ENCODE data around the gene CPAMD8. TPM values are rescaled to one million over a fixed set of nuclear protein-coding genes. Genes with fewer than 3 reads are reported as not detected.

CPAMD8 gene
- total and polyA plus RNA-seq, 4 donors, result 1.9 to 11.9 (median 4.0) TPM

DNA sequence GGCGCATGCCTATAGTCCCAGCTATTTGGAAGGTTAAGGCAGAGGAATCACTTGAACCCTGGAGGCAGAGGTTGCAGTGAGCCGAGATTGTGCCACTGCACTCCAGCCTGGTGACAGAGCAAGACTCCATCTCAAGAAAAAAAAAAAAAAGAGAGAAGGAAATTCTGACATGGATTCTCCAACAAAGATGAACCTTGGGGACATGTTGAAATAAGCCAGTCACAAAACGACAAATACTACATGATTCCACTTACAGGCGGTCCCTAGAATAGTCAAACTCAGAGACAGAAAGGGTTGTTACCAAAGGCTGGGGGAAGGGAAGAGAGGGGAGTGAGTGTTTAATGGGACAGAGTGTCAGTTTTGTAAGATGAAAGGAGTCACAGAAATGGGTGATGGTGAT lies 71.4 kb downstream of the CPAMD8 start:
- no peak for ATAC-seq (ENCODE audit: low FRiP score)
- Histone ChIP-seq H3K36me3 (ENCODE audit: control insufficient read depth in 1 of 2, insufficient read depth in 2 of 2, low read length in 1 of 2) (no peaks in the 10 kb centered on the region), H3K4me3 (ENCODE audit: low read length in 2 of 2) (no peak overlapping the region), H3K27ac (ENCODE audit: low read depth in 1 of 2, low read length in 2 of 2) (no peak overlapping the region), H3K27me3 (ENCODE audit: control insufficient read depth in 1 of 2, insufficient read depth in 2 of 2, low read length in 1 of 2) (no peaks in the 10 kb centered on the region), H3K9me3 (ENCODE audit: control insufficient read depth, low read length) (no peaks in the 10 kb centered on the region), H3K4me1 (ENCODE audit: control insufficient read depth in 1 of 2, insufficient read depth in 2 of 2, low read length in 2 of 2) (no peaks in the 10 kb centered on the region)
- WGBS, 2 donors, result 78% methylated on average over 4 of the region's 4 CpGs
- DNase-seq, result no peak
- intact Hi-C loops (cut with DNase I), result no loop called here

DNA sequence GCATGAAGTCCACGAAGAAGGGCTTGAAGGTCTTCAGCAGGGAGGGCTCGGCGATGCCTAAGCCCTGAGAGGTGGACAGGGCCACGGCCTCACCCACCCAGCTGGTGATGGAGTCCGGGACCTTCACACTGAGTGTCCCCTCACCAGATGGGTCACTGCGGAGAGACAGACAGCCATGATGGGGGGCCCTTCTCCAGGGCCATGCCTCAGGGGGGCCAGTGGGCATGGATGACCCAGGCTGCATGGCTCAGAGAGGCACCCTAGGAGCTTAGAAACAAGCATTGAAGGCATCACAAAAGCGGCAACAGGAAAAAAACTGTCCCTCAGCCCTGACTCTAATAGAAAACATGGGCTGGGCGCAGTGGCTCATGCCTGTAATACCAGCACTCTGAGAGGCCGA lies 74.6 kb downstream of the CPAMD8 start:
- Histone ChIP-seq H3K9me3 (ENCODE audit: control insufficient read depth, low read length) (no peaks in the 10 kb centered on the region), H3K4me1 (ENCODE audit: control insufficient read depth in 1 of 2, insufficient read depth in 2 of 2, low read length in 2 of 2) (no peaks in the 10 kb centered on the region), H3K27me3 (ENCODE audit: control insufficient read depth in 1 of 2, insufficient read depth in 2 of 2, low read length in 1 of 2) (no peaks in the 10 kb centered on the region), H3K27ac (ENCODE audit: low read depth in 1 of 2, low read length in 2 of 2) (no peak overlapping the region), H3K4me3 (ENCODE audit: low read length in 2 of 2) (no peak overlapping the region), H3K36me3 (ENCODE audit: control insufficient read depth in 1 of 2, insufficient read depth in 2 of 2, low read length in 1 of 2) (no peaks in the 10 kb centered on the region)
- ATAC-seq (ENCODE audit: low FRiP score) (no peak), DNase-seq (no peak)
- 90 to 94% methylated on average over 9 of the region's 9 CpGs for WGBS, 2 donors
- intact Hi-C loops (cut with DNase I), result no loop called here

DNA sequence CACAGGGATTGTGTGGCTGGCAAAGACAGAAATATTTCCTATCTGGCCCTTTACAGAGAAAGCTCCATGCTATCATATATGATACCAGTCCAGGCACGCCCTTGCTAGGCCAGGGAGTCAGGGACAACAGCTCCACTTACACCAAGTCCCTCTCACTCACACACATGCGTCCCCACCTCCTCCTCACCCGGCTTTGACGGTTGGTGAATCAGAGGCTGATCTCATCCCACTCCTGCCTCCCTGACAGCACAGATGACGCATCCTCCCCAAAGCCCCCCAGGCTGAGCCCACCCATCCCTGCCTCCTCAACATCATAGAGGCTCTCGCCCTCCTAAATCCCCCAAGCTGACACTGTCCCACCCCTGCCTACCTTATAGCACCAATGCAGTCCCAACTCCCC lies 75.1 kb downstream of the CPAMD8 start:
- H3K4me3 ChIP-seq (ENCODE audit: low read length in 2 of 2), result no peak overlapping the region
- no peaks in the 10 kb centered on the region for H3K4me1 ChIP-seq (ENCODE audit: control insufficient read depth in 1 of 2, insufficient read depth in 2 of 2, low read length in 2 of 2)
- no peaks in the 10 kb centered on the region for H3K27me3 ChIP-seq (ENCODE audit: control insufficient read depth in 1 of 2, insufficient read depth in 2 of 2, low read length in 1 of 2)
- WGBS, 2 donors, result 84 to 86% methylated on average over 6 of the region's 6 CpGs
- no peaks in the 10 kb centered on the region for H3K36me3 ChIP-seq (ENCODE audit: control insufficient read depth in 1 of 2, insufficient read depth in 2 of 2, low read length in 1 of 2)
- no peaks in the 10 kb centered on the region for H3K9me3 ChIP-seq (ENCODE audit: control insufficient read depth, low read length)
- DNase-seq, result no peak
- intact Hi-C loops (cut with DNase I), result no loop called here
- ATAC-seq (ENCODE audit: low FRiP score), result no peak
- H3K27ac ChIP-seq (ENCODE audit: low read depth in 1 of 2, low read length in 2 of 2), result no peak overlapping the region

DNA sequence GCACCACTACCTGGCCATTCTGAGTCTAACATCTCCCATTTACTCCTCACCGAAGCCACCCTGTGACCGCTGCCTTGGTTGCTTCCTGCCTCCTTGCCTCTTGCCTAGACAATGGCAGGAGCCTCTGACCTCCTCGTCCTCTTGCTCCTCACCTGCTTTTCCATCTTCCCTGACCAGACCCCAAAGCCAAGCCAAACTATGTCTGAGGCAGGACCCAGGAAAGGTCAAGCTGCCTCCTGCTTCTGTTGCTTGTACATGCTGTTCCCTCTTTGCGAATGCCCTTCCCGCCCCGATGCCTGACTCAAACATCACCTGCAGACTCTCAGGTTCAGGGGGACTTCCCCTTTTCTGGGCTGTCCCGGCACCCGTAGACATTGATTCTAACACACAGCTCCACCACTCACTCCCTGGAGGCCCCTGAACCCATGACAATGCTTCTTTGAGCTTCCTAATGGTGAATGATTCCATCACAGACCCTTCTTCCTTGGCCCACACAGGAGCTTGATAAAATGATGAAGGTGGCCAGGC lies 77.0 kb downstream of the CPAMD8 start:
- WGBS, 2 donors, result 91 to 92% methylated on average over 8 of the region's 8 CpGs
- Histone ChIP-seq H3K9me3 (ENCODE audit: control insufficient read depth, low read length) (no peaks in the 10 kb centered on the region), H3K27ac (ENCODE audit: low read depth in 1 of 2, low read length in 2 of 2) (no peak overlapping the region), H3K36me3 (ENCODE audit: control insufficient read depth in 1 of 2, insufficient read depth in 2 of 2, low read length in 1 of 2) (no peaks in the 10 kb centered on the region), H3K4me1 (ENCODE audit: control insufficient read depth in 1 of 2, insufficient read depth in 2 of 2, low read length in 2 of 2) (no peaks in the 10 kb centered on the region), H3K4me3 (ENCODE audit: low read length in 2 of 2) (no peak overlapping the region), H3K27me3 (ENCODE audit: control insufficient read depth in 1 of 2, insufficient read depth in 2 of 2, low read length in 1 of 2) (no peaks in the 10 kb centered on the region)
- ATAC-seq (ENCODE audit: low FRiP score) (no peak), DNase-seq (no peak)
- intact Hi-C loops (cut with DNase I), result no loop called here

DNA sequence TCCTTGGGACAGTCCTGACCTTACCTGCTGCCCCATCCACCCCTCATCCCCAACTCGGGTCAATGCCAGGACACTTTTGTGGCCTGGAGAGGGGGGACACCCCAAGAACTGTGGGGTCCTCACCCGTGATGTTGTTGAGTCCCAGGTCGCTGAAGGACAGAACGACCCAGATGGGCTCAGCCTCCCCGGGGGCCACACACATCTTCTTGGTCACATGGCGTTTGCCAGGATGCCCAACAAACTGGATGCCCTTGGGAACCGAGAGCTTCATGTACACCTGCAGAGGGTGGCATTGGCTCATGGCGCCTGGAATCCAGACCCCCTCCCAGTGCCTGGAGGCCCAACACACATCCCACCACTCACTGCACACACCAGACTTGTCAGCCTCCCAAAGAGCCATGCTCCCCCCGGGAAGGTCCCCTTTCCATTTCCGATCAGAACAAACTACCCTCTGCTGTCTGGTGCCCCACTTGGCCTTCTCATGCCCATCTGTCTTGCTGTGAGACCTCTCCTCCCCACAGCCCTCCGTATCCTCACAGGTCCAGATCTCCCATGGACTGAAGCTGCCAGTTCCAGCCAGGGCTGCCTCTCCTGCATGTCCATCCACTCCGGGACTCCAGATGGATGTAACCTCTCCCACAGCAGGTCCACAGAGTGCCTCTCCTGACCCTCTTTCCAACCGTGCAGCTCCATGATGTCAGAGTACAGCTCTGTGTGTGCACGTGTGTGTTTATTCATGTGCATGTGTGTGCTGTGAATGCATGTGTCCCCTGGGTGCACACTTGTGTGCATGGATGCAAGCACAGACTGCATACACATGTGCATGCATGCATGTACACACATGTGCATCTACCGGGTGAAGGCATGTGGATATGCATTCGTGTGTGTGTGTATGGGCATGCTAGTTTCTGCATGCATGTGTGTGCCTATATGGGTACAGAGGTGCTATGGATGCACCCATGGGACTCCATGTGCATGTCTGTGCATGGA lies 79.4 kb downstream of the CPAMD8 start:
- Histone ChIP-seq H3K36me3 (ENCODE audit: control insufficient read depth in 1 of 2, insufficient read depth in 2 of 2, low read length in 1 of 2) (no peaks in the 10 kb centered on the region), H3K4me1 (ENCODE audit: control insufficient read depth in 1 of 2, insufficient read depth in 2 of 2, low read length in 2 of 2) (no peaks in the 10 kb centered on the region), H3K27me3 (ENCODE audit: control insufficient read depth in 1 of 2, insufficient read depth in 2 of 2, low read length in 1 of 2) (no peaks in the 10 kb centered on the region), H3K27ac (ENCODE audit: low read depth in 1 of 2, low read length in 2 of 2) (no peak overlapping the region), H3K4me3 (ENCODE audit: low read length in 2 of 2) (no peak overlapping the region), H3K9me3 (ENCODE audit: control insufficient read depth, low read length) (no peaks in the 10 kb centered on the region)
- 87 to 89% methylated on average over 16 of the region's 16 CpGs for WGBS, 2 donors
- no peak for ATAC-seq (ENCODE audit: low FRiP score)
- no peak for DNase-seq
- intact Hi-C loops (cut with DNase I), result no loop called here

DNA sequence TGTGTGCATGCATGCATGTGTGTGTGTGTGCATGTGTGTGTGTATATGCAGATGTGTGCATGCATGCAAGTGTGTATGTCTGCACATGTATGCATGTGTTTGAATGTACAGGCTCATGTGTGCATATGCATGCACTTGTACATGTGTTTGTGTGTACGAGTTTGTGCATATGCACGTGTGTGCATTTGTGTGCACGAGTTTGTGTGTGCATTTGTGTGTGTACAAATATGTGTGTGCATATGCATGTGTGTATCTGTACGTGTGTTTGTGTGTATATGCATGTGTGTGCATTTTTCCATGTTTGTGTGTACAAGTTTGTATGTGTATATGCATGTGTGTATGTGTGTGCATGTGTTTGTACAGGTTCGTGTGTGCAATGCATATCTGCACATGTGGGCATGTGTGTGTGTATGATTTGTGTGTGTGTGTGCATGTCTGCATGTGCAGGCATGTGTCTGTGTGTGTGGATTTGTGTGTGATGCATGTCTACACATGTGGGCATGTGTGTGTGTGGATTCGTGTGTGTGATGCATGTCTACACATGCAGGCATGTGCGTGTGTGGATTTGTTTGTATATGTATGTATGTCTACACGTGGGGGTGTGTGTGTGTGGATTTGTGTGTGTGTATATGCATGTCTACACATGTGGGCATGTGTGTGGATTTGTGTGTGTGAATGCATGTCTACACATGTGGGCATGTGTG lies 80.7 kb downstream of the CPAMD8 start:
- Histone ChIP-seq H3K36me3 (ENCODE audit: control insufficient read depth in 1 of 2, insufficient read depth in 2 of 2, low read length in 1 of 2) (no peaks in the 10 kb centered on the region), H3K27me3 (ENCODE audit: control insufficient read depth in 1 of 2, insufficient read depth in 2 of 2, low read length in 1 of 2) (no peaks in the 10 kb centered on the region), H3K27ac (ENCODE audit: low read depth in 1 of 2, low read length in 2 of 2) (no peak overlapping the region), H3K9me3 (ENCODE audit: control insufficient read depth, low read length) (no peaks in the 10 kb centered on the region), H3K4me3 (ENCODE audit: low read length in 2 of 2) (no peak overlapping the region), H3K4me1 (ENCODE audit: control insufficient read depth in 1 of 2, insufficient read depth in 2 of 2, low read length in 2 of 2) (no peaks in the 10 kb centered on the region)
- ATAC-seq (ENCODE audit: low FRiP score) (no peak), DNase-seq (no peak)
- intact Hi-C loops (cut with DNase I), result no loop called here
- 77 to 90% methylated on average over 8 of the region's 8 CpGs for WGBS, 2 donors

DNA sequence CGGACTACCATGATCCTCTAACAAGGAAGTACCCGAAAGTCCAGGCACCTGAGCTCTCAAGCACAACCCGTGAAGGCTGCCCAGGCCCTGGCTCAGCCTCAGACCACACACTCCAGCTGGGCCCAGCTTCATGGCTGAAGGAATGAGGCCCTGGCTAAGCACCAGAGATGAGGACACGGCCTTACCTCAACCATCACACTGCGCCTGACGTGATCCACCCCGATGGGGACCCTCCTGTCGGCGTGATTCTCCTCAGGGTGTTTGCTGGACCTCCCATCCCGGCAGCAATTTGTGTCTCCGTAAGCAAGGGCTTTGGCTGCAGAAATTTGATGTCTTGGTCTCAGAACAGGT lies 81.3 kb downstream of the CPAMD8 start:
- Histone ChIP-seq H3K4me3 (ENCODE audit: low read length in 2 of 2) (no peak overlapping the region), H3K9me3 (ENCODE audit: control insufficient read depth, low read length) (no peaks in the 10 kb centered on the region), H3K36me3 (ENCODE audit: control insufficient read depth in 1 of 2, insufficient read depth in 2 of 2, low read length in 1 of 2) (no peaks in the 10 kb centered on the region), H3K27ac (ENCODE audit: low read depth in 1 of 2, low read length in 2 of 2) (no peak overlapping the region), H3K27me3 (ENCODE audit: control insufficient read depth in 1 of 2, insufficient read depth in 2 of 2, low read length in 1 of 2) (no peaks in the 10 kb centered on the region), H3K4me1 (ENCODE audit: control insufficient read depth in 1 of 2, insufficient read depth in 2 of 2, low read length in 2 of 2) (no peaks in the 10 kb centered on the region)
- ATAC-seq (ENCODE audit: low FRiP score) (no peak), DNase-seq (no peak)
- WGBS, 2 donors, result 88% methylated on average over 11 of the region's 11 CpGs
- intact Hi-C loops (cut with DNase I), result no loop called here

DNA sequence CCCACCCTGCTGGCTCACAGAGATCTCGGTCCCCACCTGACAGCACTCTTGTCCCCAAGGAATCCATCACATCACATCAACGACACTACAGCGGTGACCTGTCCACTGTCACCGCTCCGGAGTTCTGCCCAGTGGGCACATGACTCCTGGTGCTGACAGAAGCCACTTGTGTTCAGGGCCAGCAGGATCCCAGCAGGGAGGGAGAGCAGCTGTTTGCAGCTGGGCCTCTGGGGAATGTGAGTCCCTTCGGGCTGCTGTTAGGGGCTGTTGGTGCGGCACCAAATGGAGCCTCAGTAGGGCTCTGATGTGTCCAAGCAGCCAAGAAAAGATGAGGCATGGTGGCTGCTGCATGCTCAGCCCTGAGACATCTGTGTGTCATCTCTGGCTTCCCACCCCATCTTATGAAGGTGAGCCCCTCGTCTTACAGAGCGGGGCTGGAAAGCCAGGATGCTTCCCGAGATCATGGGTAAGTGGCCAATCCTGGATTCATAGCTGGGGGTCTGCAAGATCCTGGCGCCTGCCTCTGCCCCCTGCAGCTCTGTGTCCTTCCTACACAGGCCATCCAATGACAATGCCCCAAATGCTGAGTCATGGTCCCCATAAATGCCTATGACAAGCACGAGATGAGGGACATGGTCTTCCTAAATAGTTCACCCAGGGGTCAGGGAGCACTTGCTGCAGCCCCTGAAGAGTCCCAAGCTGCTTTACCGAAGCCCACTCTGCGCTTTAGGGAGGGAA lies 81.8 kb downstream of the CPAMD8 start:
- intact Hi-C loops (cut with DNase I), result no loop called here
- Histone ChIP-seq H3K4me1 (ENCODE audit: control insufficient read depth in 1 of 2, insufficient read depth in 2 of 2, low read length in 2 of 2) (no peaks in the 10 kb centered on the region), H3K36me3 (ENCODE audit: control insufficient read depth in 1 of 2, insufficient read depth in 2 of 2, low read length in 1 of 2) (no peaks in the 10 kb centered on the region), H3K9me3 (ENCODE audit: control insufficient read depth, low read length) (no peaks in the 10 kb centered on the region), H3K27ac (ENCODE audit: low read depth in 1 of 2, low read length in 2 of 2) (no peak overlapping the region), H3K27me3 (ENCODE audit: control insufficient read depth in 1 of 2, insufficient read depth in 2 of 2, low read length in 1 of 2) (no peaks in the 10 kb centered on the region), H3K4me3 (ENCODE audit: low read length in 2 of 2) (no peak overlapping the region)
- 76 to 80% methylated on average over 14 of the region's 14 CpGs for WGBS, 2 donors
- ATAC-seq (ENCODE audit: low FRiP score) (no peak), DNase-seq (no peak)

All from aorta (tissue), 5 donors.